ENCODE data around the gene DCC. TPM values are rescaled to one million over a fixed set of nuclear protein-coding genes. Genes with fewer than 3 reads are reported as not detected.

The DCC gene
- total and polyA plus RNA-seq, 2 of the 8 experiments (the other 6 are each of a cell fraction or from before 2014, with no cell fraction given): 0.14 to 1.4 TPM

- no peak overlapping the region for H3K56ac ChIP-seq (replicated peaks; ENCODE audit: insufficient read length, low read depth, low read length)
- no peak overlapping the region for H3K27ac ChIP-seq (ENCODE audit: low read depth, low read length)
- no peak overlapping the region for H3K4me3 ChIP-seq (ENCODE audit: extremely low read depth in 1 of 4, insufficient read depth in 2 of 4, low read depth in 3 of 4, low read length in 4 of 4)
- H3K4ac ChIP-seq (replicated peaks; ENCODE audit: insufficient read length, low read depth, low read length): no peak overlapping the region
- ChIA-PET CTCF (ENCODE audit: partially characterized antibody) (no interaction called here), POLR2A (ENCODE audit: partially characterized antibody) (no interaction called here)
- H3K4me1 ChIP-seq (replicated peaks in 1 of 4; ENCODE audit: control insufficient read depth in 3 of 4, insufficient read depth in 4 of 4, low read length in 3 of 4): no peaks in the 10 kb centered on the region
- no peak overlapping the region for H3K4me2 ChIP-seq (ENCODE audit: insufficient read depth in 1 of 2, low read depth in 2 of 2, low read length in 2 of 2)
- H4K20me1 ChIP-seq (replicated peaks in 1 of 2; ENCODE audit: control insufficient read depth in 1 of 2, insufficient read depth in 2 of 2, low read length in 2 of 2): no peaks in the 10 kb centered on the region
- no peak overlapping the region for H2BK120ac ChIP-seq (replicated peaks; ENCODE audit: low read depth, low read length)
- no peaks in the 10 kb centered on the region for H3K79me2 ChIP-seq (ENCODE audit: control insufficient read depth in 1 of 2, insufficient read depth in 2 of 2, low read length in 2 of 2)
- H3K9ac ChIP-seq (replicated peaks in 1 of 4; ENCODE audit: extremely low read depth in 1 of 4, low read depth in 3 of 4, low read length in 3 of 4): no peak overlapping the region
- no peaks in the 10 kb centered on the region for H3K36me3 ChIP-seq (ENCODE audit: control insufficient read depth in 2 of 4, insufficient read depth in 4 of 4, low read length in 3 of 4)
- no peak overlapping the region for H2BK15ac ChIP-seq (ENCODE audit: low read length)
- no peak overlapping the region for H2BK12ac ChIP-seq (ENCODE audit: low read depth, low read length)
- no peaks in the 10 kb centered on the region for H3K27me3 ChIP-seq (replicated peaks in 1 of 4; ENCODE audit: control insufficient read depth in 3 of 4, extremely low read depth in 1 of 4, insufficient read depth in 3 of 4, low read length in 3 of 4)
- no peaks in the 10 kb centered on the region for H3K9me3 ChIP-seq (ENCODE audit: insufficient read depth in 2 of 2, low read depth in 1 of 2, low read length in 1 of 2)
- H3K18ac ChIP-seq (ENCODE audit: extremely low read depth, low read length): no peak overlapping the region
- H2BK20ac ChIP-seq (ENCODE audit: low read length): no peak overlapping the region
- no peak overlapping the region for H4K8ac ChIP-seq (ENCODE audit: extremely low read depth, insufficient read depth, low read length)
- FAIRE-seq (no peak), DNase-seq (ENCODE audit: low read depth in 1 of 2, low spot score in 2 of 2) (no peak)
- H4K5ac ChIP-seq (ENCODE audit: insufficient read length, low read depth, low read length): no peak overlapping the region
- no peak overlapping the region for H4K91ac ChIP-seq (replicated peaks; ENCODE audit: insufficient read length, low read length)
- no peak overlapping the region for H3K14ac ChIP-seq (ENCODE audit: insufficient read length)
- WGBS, 2 experiments (ENCODE audit: extremely low coverage in 1 of 2, insufficient coverage in 1 of 2, insufficient read length in 1 of 2, insufficient replicate concordance in 2 of 2, low coverage in 1 of 2, low lambda C conversion rate in 2 of 2, missing lambda C conversion rate in 1 of 2): 83% methylated on average over 1 of the region's 1 CpG; no CpG with 5 or more reads in 1 of the 2 experiments
- no peak for TF ChIP-seq TBP (IDR thresholded peaks at IDR 0.05; ENCODE audit: low read depth, low read length)
- no peak for TF ChIP-seq BACH1 (IDR thresholded peaks at IDR 0.05; ENCODE audit: low read length)
- no peak for TF ChIP-seq SP4 (IDR thresholded peaks at IDR 0.05; ENCODE audit: low read length)
- no peaks in the 10 kb centered on the region for H3K23me2 ChIP-seq (ENCODE audit: low read depth, low read length)
- H2AFZ ChIP-seq (ENCODE audit: low read length): no peak overlapping the region
- H3K79me1 ChIP-seq (ENCODE audit: low read depth, low read length): no peaks in the 10 kb centered on the region
- no peak overlapping the region for H2AK5ac ChIP-seq (ENCODE audit: low read depth, low read length)
- H3K23ac ChIP-seq (ENCODE audit: insufficient read length): no peak overlapping the region
- no peak overlapping the region for H2BK5ac ChIP-seq (ENCODE audit: low read depth, low read length)
These were observed 472.8 kb downstream of the DCC start for GRCh38 chr18:52812834-52813233.

All from H1 (cell line).